Erythroblast (primary cell): Measurements from ENCODE around the gene SH2D1B.

Experiments used
- GATA1 ChIP-seq: IDR thresholded peaks from 2 replicates; pipeline ENCODE4 v1.6.1; 2011; ENCODE audit warnings: low read depth, mild to moderate bottlenecking, control low read depth, low read length, moderate library complexity
- POLR2A ChIP-seq: IDR thresholded peaks from 2 replicates; pipeline ENCODE4 v1.6.1; 2011; ENCODE audit warnings: mild to moderate bottlenecking, low read length

DNA sequence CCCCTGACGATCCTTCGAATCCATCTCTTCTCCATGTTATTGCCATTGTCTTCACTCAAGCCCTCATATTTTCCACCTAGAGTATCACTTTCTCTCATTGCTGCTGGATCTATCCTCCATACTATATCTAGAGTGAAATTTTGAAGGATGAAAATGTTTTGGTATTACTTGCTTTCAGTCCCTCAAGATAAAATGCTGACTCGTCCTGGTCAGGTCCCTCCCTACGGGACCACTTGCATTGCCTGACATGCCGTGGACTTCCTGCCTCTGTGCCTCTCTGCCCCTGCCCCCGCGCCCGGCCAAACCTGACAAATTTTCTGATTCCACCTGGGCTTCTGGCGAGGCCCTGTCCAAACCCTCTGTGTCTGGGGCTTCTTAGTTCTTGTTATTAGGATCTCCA is 58.9 kb downstream of the SH2D1B start:
- no peak for TF ChIP-seq POLR2A
- TF ChIP-seq GATA1: no peak
